GM12801 (cell line): ENCODE results near the gene CFAP58.

Experiments
- CTCF ChIP-seq: IDR thresholded peaks from one replicate; pipeline ENCODE4 v1.5.1; 2011; ENCODE audit warnings: control low read depth; ENCODE audit not compliant: insufficient read length; ENCODE audit errors: extremely low read depth

CFAP58 gene

GRCh38 chr10:104388830-104389229 is 35.2 kb downstream of the CFAP58 start:
- TF ChIP-seq CTCF = no peak

GRCh38 chr10:104391150-104391968 is 37.7 kb downstream of the CFAP58 start:
- TF ChIP-seq CTCF = no peak

DNA sequence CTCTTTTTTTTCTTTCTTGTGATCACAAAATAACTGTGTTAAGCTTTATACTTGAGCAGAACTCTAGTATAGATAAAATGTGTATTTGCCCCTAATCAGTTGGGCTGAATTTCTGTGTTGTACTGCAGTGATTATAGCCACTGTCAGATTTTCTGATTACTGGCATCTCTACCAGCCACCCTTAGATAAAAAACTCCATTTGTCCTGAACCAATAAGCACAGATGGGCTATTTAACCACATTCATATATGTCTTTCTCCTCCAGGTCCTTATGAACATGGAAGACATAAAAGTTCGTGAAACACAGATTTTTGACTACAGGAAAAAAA is 38.3 kb downstream of the CFAP58 start:
- TF ChIP-seq CTCF = no peak

- no peak for TF ChIP-seq CTCF
These were observed 39.8 kb downstream of the CFAP58 start for GRCh38 chr10:104393387-104393786.

DNA sequence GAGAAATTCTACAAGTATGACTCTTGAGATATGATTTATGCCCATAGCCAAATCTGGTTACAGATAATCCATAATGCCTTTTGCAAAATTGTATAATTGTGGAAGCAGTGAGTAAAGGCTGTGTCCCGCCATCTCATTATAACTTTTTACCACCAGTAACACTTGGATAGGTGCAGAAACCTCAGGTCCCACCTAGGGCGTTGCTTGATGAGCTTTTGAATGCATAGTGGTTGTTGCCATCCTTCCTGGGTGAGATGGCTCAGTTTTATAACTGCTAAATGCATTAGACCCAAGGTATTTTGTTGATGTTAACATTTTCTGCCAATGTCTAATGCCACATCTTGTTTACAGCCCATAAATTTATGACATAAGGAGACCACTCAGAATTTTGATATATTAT is 42.9 kb downstream of the CFAP58 start:
- TF ChIP-seq CTCF = no peak

- no peak for TF ChIP-seq CTCF
These were observed 50.0 kb downstream of the CFAP58 start for GRCh38 chr10:104403636-104404035.

GRCh38 chr10:104406715-104407650 is 53.4 kb downstream of the CFAP58 start:
- TF ChIP-seq CTCF = no peak
